K562 (cell line): ENCODE data around the gene EIF4E1B. TPM values are rescaled to one million over a fixed set of nuclear protein-coding genes. Genes with fewer than 3 reads are reported as not detected.

Source experiments
- ATAC-seq: fragments of 200-7000 bp; cut with Tn5 transposase; 3 replicates; pipeline ENCODE4 v1.9.1; 2020; ENCODE audit warnings: moderate library complexity
- BruUV-seq: library from RNA; stranded (reverse); fragments of 400-500 nt; replicated peaks from 2 replicates; lab custom pipeline; 2021; lab: Mats Ljungman, UMichigan
- CTCF ChIA-PET: fragments of 300-600 bp; formaldehyde crosslinking; extraction: SDS; loops from one replicate; lab custom pipeline; 2021; ENCODE audit warnings: low intra/inter-chr PET ratio; lab: Yijun Ruan, JAX
- POLR2A ChIA-PET: fragments of 300-600, 350-650 bp; sonication (Branson Sonifier 250); formaldehyde crosslinking; extraction: SDS; loops from one replicate; lab custom pipeline; 2021; ENCODE audit warnings: antibody characterized with exemption, inconsistent platforms; lab: Yijun Ruan, JAX
- DNase-seq, 4 experiments: peaks; one replicate each; pipeline versions ENCODE4 v3.0.0 to v3.0.0-alpha.2; 2011 to 2018; ENCODE audit warnings: low spot score in 3 of 4, mixed read lengths in 3 of 4; ENCODE audit errors: extremely low read depth in 1 of 4
- FAIRE-seq: peaks from 2 replicates; lab custom pipeline; 2011; peaks lifted over from hg19 to GRCh38; lab: Jason Lieb, UNC
- H2AFZ ChIP-seq: 2 replicates; pipeline ENCODE4 v1.6.0; 2011; ENCODE audit warnings: low read depth, low read length, control low read depth, inconsistent platforms
- H3K27ac ChIP-seq: fragments of 200-600 bp; 3 replicates; pipeline ENCODE4 v1.8.0; 2011; ENCODE audit warnings: low read depth, mild to moderate bottlenecking, control low read depth, inconsistent platforms, low read length, moderate library complexity, mixed read lengths; ENCODE audit errors: extremely low read depth
- H3K27me3 ChIP-seq, 2 experiments: fragments of 300-600 bp in 1 of 2; 2 replicates in 1 of 2; 3 replicates in 1 of 2; pipeline versions ENCODE4 v1.6.0 to v1.8.0; 2011; ENCODE audit warnings: inconsistent platforms in 2 of 2, low read length in 2 of 2, mild to moderate bottlenecking in 1 of 2, mixed read lengths in 1 of 2, moderate library complexity in 1 of 2; ENCODE audit not compliant: control insufficient read depth in 2 of 2, insufficient read depth in 2 of 2
- H3K36me3 ChIP-seq: fragments of 300-600 bp; 3 replicates; pipeline ENCODE4 v1.8.0; 2011; ENCODE audit warnings: mild to moderate bottlenecking, low read length, inconsistent platforms; ENCODE audit not compliant: control insufficient read depth, insufficient read depth
- H3K4me1 ChIP-seq, 2 experiments: fragments of 200-600 bp in 1 of 2; replicated peaks in 1 of 2; 2 replicates in 1 of 2; 3 replicates in 1 of 2; pipeline versions ENCODE4 v1.5.1 to v1.8.0; 2011; ENCODE audit warnings: inconsistent platforms in 2 of 2, low read length in 2 of 2, mild to moderate bottlenecking in 1 of 2, mixed read lengths in 1 of 2, moderate library complexity in 1 of 2; ENCODE audit not compliant: control insufficient read depth in 2 of 2, insufficient read depth in 2 of 2
- H3K4me2 ChIP-seq: 2 replicates; pipeline ENCODE4 v1.6.1; 2011; ENCODE audit warnings: low read length, control low read depth, inconsistent platforms, mixed read lengths; ENCODE audit not compliant: insufficient read depth
- H3K4me3 ChIP-seq: fragments of 200-600 bp; sonication (generic), shearing (Covaris generic); 2 replicates; pipeline ENCODE4 v1.5.1; 2016; ENCODE audit warnings: control low read depth, inconsistent platforms
- H3K79me2 ChIP-seq: fragments of 200-600 bp; 3 replicates; pipeline ENCODE4 v1.8.0; 2011; ENCODE audit warnings: low read length, inconsistent platforms; ENCODE audit not compliant: control insufficient read depth, insufficient read depth
- H3K9ac ChIP-seq, 2 experiments: 2 replicates each; pipeline versions ENCODE4 v1.6.0 to v1.6.1; 2011; ENCODE audit warnings: low read depth in 2 of 2, low read length in 2 of 2, control low read depth in 1 of 2, inconsistent platforms in 1 of 2, mild to moderate bottlenecking in 1 of 2, mixed read lengths in 1 of 2; ENCODE audit not compliant: insufficient read depth in 1 of 2
- H3K9me1 ChIP-seq: one replicate; pipeline ENCODE4 v1.6.0; 2011; ENCODE audit warnings: inconsistent platforms, mild to moderate bottlenecking, low read length, moderate library complexity; ENCODE audit not compliant: control insufficient read depth, insufficient read depth
- H3K9me3 ChIP-seq: replicated peaks from 2 replicates; pipeline ENCODE4 v1.5.1; 2011; ENCODE audit warnings: low read depth, low read length, inconsistent platforms; ENCODE audit not compliant: control insufficient read depth, insufficient read depth
- H4K20me1 ChIP-seq: replicated peaks from 2 replicates; pipeline ENCODE4 v1.6.1; 2011; ENCODE audit warnings: low read length, inconsistent platforms, mixed read lengths; ENCODE audit not compliant: control insufficient read depth, insufficient read depth
- MYNN ChIP-seq, 2 experiments: sonication (generic); formaldehyde crosslinking in 1 of 2; IDR thresholded peaks; 2 replicates each; pipeline versions ENCODE4 v1.5.0 to v1.6.1; 2016 to 2020; ENCODE audit warnings: antibody characterized with exemption in 1 of 2, missing genetic modification reagents in 1 of 2
- TAF1 ChIP-seq: IDR thresholded peaks from 2 replicates; pipeline ENCODE4 v1.6.1; 2011; ENCODE audit warnings: mild to moderate bottlenecking, low read length, moderate library complexity; ENCODE audit not compliant: insufficient read depth, control insufficient read depth, severe bottlenecking; ENCODE audit errors: extremely low read depth
- TEAD2 ChIP-seq: fragments of 450-650 bp; IDR thresholded peaks from 2 replicates; pipeline ENCODE4 v1.6.1; 2016; ENCODE audit warnings: missing genetic modification characterization, control low read depth, missing compliant biosample characterization
- TRIM24 ChIP-seq, 2 experiments: fragments of 450-650 bp; IDR thresholded peaks; 2 replicates each; pipeline ENCODE4 v1.6.1; 2016
- WGBS: fragments of 100-300 bp; shearing (Covaris generic); methylation state at CpG from one replicate; pipeline ENCODE4 v1.1.6; 2016; ENCODE audit warnings: low coverage, mixed read lengths; ENCODE audit not compliant: insufficient coverage; ENCODE audit errors: missing lambda C conversion rate; 5-methylcytosine and 5-hydroxymethylcytosine counted together
- in situ Hi-C: fragments of 300-500 bp; cut with MboI; formaldehyde crosslinking; loops from 4 replicates; pipeline ENCODE4 v1.15.0; 2018; ENCODE audit warnings: inconsistent platforms, mixed read lengths
- intact Hi-C: fragments of 100-400 bp; cut with micrococcal nuclease; formaldehyde crosslinking; loops from 2 replicates; pipeline ENCODE4 v1.14.2; 2022
- polyA plus RNA-seq, 8 experiments: library from polyadenylated mRNA; depleted of rRNA in 4 of 8; stranded (reverse) in 5 of 8; unstranded in 3 of 8; fragments of >200 nt; fragmentation: Nextera tagmentation in 2 of 8; fragmentation: Illumina TruSeq in 1 of 8; extraction: Ambion mirVana in 2 of 8; extraction: Trizol in 1 of 8; gene quantifications; 2 replicates each; pipeline versions ENCODE4 v1.2.1 to v1.2.3, GENCODE V29; 2011 to 2014; ENCODE audit warnings: inconsistent platforms in 1 of 8, missing spikeins in 1 of 8
- total RNA-seq, 7 experiments: library from RNA; depleted of rRNA in 6 of 7; stranded (reverse); fragments of >200 nt in 6 of 7; fragmentation: Illumina TruSeq in 2 of 7; extraction: Trizol in 2 of 7; gene quantifications; 2 replicates each; pipeline versions ENCODE4 v1.2.1 to v1.2.3, GENCODE V29; 2011 to 2021; ENCODE audit warnings: low replicate concordance in 1 of 7
- TF ChIP-seq, protein P1 (sequence below): fragments of 250-450 bp; sonication (Bioruptor Pico); IDR thresholded peaks from 2 replicates; pipeline ENCODE4 v1.5.0; 2021; ENCODE audit warnings: mild to moderate bottlenecking, moderate library complexity
- TF ChIP-seq, protein P2 (sequence below): fragments of 200-800 bp; sonication (Bioruptor generic); IDR thresholded peaks from 2 replicates; pipeline ENCODE4 v1.6.1; 2017; ENCODE audit warnings: missing genetic modification characterization, missing compliant biosample characterization

Gene EIF4E1B
- total and polyA plus RNA-seq, 9 of the 15 experiments (the other 6 are each of a cell fraction or from before 2014, with no cell fraction given), result not detected

DNA sequence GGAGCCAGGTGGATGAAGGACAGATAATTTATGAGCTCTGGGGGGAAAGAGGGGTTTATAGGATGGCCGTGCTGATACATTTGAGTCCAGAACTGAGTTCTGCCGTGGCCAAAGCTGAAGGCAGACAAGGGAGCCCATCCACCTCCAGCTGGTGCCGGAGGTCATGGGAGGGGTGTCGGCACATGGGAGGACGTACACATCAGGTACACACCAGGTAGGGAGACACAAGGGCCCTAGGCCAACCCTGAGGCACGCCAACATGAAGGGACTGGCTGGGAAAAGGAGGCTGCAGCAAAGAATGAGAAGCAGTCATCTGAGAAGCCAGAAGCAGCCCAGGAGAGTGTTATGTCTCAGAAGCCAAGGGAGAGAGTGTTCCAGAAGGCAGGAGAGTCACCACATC is 18.5 kb upstream of the EIF4E1B start:
- intact Hi-C loops, result no loop called here
- ChIA-PET POLR2A (no interaction called here), CTCF (interaction anchor here (1.0 kb wide), 1 partner anchor 196 kb away, joined by 4 read pairs; the partner anchor contains the start of gene CLTB)
- Histone ChIP-seq H3K9ac (no peak overlapping the region), H3K27ac (no peak overlapping the region), H3K4me1 (peaks cover 10 to 18% of the 10 kb centered on the region in 2 experiments; a peak in 3 of 5 replicates), H3K9me3 (no peaks in the 10 kb centered on the region), H3K79me2 (peaks cover 2% of the 10 kb centered on the region; the same call in 1 of the 3 replicates), H4K20me1 (peaks cover 21% of the 10 kb centered on the region), H3K9me1 (peaks cover 9% of the 10 kb centered on the region), H3K4me2 (no peak overlapping the region), H3K36me3 (peaks cover 3% of the 10 kb centered on the region; the same call in 2 of the 3 replicates), H3K4me3 (no peak overlapping the region), H2AFZ (no peak overlapping the region), H3K27me3 (peaks cover 13 to 23% of the 10 kb centered on the region in 2 experiments)
- ATAC-seq (no peak), FAIRE-seq (no peak), DNase-seq (no peak)
- 18% methylated on average over 6 of the region's 6 CpGs for WGBS
- BruUV-seq, result no TSS peak
- in situ Hi-C loops, result no loop called here
- TF ChIP-seq, protein P1, sequence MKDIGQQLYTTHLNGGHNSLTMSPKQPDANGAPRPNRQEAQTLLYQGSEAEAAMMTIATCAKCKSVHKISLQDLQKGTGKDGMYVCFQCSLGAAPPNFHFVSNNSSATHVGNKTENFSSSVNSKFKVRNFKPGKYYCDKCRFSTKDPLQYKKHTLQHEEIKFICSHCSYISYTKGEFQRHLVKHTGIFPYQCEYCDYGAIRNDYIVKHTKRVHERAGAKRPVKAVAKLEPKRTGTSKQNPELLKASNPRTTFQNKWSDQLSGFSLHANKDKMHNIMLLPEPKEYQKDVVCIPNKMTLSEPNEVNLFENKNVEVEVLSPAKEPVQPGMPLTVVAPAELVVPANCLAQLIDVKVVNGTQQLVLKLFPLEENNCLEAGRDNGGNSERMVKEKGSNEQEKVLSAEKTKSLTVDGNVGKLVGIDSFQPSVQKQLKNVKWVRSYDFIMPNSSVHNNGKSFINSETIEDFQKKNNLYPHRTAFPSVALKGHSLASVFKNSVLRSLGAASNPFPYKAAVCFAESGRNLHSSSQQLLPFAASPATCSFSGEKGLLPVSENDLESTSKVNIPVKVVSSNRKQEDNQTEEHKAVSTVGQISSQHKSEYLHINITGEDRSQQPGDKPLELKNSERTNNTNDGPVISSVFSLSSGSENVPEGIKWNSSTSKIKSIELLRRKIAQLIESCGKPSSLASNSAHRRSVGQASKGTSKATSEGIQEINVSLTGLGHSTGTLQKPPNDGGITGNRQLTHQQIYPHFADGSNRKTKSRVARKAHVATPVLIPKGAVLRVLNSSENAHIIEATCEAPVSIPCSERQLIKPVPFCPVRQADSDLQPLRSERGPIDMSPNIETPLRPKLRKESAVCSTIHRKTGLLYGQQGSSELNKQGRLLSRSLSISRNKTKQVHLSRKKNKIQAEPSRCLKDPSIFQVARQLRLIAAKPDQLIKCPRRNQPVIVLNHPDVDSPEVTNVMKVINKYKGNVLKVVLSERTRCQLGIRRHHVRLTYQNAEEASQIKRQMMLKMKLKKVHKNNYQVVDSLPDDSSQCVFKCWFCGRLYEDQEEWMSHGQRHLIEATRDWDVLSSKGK (CRISPR knock-in tag), result no peak
- TF ChIP-seq TRIM24 (IDR thresholded peaks at IDR 0.05) (no peak), TAF1 (no peak), TEAD2 (tag) (no peak), MYNN (IDR thresholded peaks at IDR 0.05) (no peak), MYNN (CRISPR knock-in tag; IDR thresholded peaks at IDR 0.05) (no peak)
- TF ChIP-seq, protein P2, sequence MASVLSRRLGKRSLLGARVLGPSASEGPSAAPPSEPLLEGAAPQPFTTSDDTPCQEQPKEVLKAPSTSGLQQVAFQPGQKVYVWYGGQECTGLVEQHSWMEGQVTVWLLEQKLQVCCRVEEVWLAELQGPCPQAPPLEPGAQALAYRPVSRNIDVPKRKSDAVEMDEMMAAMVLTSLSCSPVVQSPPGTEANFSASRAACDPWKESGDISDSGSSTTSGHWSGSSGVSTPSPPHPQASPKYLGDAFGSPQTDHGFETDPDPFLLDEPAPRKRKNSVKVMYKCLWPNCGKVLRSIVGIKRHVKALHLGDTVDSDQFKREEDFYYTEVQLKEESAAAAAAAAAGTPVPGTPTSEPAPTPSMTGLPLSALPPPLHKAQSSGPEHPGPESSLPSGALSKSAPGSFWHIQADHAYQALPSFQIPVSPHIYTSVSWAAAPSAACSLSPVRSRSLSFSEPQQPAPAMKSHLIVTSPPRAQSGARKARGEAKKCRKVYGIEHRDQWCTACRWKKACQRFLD (CRISPR knock-in tag), result no peak
